RWPE2 (cell line): ENCODE data around the gene EEIG1.

Experiments used
- ATAC-seq: fragments of 200-7000 bp; cut with Tn5 transposase; 3 replicates; pipeline ENCODE4 v1.9.1; 2021; ENCODE audit warnings: low read depth
- DNase-seq: peaks from one replicate; pipeline ENCODE4 v3.0.0-alpha.2; 2020; ENCODE audit warnings: low spot score
- H3K27ac ChIP-seq: fragments of 450-650 bp; 2 replicates; pipeline ENCODE4 v1.5.1; 2017; ENCODE audit warnings: mild to moderate bottlenecking; ENCODE audit not compliant: poor library complexity, severe bottlenecking
- H3K27me3 ChIP-seq: fragments of 250-450 bp; sonication (Bioruptor Pico); 2 replicates; pipeline ENCODE4 v1.5.1; 2021; ENCODE audit warnings: mild to moderate bottlenecking, moderate library complexity; ENCODE audit not compliant: insufficient read depth, poor library complexity, severe bottlenecking
- H3K36me3 ChIP-seq: fragments of 250-450 bp; sonication (Bioruptor Pico); 2 replicates; pipeline ENCODE4 v1.5.1; 2020; ENCODE audit warnings: low read depth, mild to moderate bottlenecking, moderate library complexity
- H3K4me1 ChIP-seq: fragments of 250-450 bp; sonication (Bioruptor Pico); 2 replicates; pipeline ENCODE4 v1.5.1; 2021; ENCODE audit warnings: mild to moderate bottlenecking, moderate library complexity; ENCODE audit not compliant: insufficient read depth, poor library complexity, severe bottlenecking
- H3K4me3 ChIP-seq: fragments of 250-450 bp; sonication (Bioruptor Pico); 2 replicates; pipeline ENCODE4 v1.5.1; 2021; ENCODE audit warnings: mild to moderate bottlenecking, moderate library complexity; ENCODE audit not compliant: severe bottlenecking
- H3K9me3 ChIP-seq: fragments of 250-450 bp; sonication (Bioruptor Pico); 2 replicates; pipeline ENCODE4 v1.5.1; 2021; ENCODE audit warnings: mild to moderate bottlenecking, moderate library complexity; ENCODE audit not compliant: severe bottlenecking
- CTCF ChIP-seq: fragments of 450-650 bp; IDR thresholded peaks from one replicate; pipeline ENCODE4 v1.5.1; 2017; ENCODE audit warnings: mild to moderate bottlenecking, moderate library complexity; ENCODE audit not compliant: poor library complexity, severe bottlenecking

EEIG1 gene

DNA sequence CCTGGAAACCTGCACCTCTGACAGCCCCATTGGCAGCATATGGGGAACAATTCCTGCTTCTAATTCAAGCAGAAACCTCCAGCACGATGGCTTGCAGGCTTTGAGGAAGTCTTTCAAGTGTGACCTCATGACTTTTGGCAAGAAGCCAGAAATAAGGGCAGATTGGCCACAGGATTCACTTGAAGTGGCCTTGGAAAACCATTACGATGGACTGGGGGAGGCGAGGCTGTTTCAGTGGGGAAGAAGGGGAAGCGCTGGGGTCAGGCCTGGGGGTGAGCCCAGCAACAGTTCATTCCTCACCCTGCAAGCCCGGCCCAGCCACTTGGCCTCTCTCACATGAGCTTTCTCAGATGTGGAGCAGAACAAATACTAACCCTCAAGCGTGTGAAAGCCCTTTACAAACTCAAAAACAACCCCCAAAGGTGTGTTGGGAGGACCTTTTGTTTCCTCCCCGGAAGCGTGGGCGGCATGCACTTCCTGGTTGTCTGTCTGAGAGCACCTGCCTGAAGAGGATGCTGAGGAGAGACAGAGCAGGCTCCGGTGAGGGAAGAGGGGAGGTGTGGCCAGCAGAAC, 26.9 kb upstream of the EEIG1 start:
- no peaks in the 10 kb centered on the region for H3K9me3 ChIP-seq
- H3K4me3 ChIP-seq = no peak overlapping the region
- H3K4me1 ChIP-seq = no peaks in the 10 kb centered on the region
- no peaks in the 10 kb centered on the region for H3K27me3 ChIP-seq
- H3K36me3 ChIP-seq = no peaks in the 10 kb centered on the region
- no peak for TF ChIP-seq CTCF
- no peak for ATAC-seq
- DNase-seq = no peak
- H3K27ac ChIP-seq = no peak overlapping the region

DNA sequence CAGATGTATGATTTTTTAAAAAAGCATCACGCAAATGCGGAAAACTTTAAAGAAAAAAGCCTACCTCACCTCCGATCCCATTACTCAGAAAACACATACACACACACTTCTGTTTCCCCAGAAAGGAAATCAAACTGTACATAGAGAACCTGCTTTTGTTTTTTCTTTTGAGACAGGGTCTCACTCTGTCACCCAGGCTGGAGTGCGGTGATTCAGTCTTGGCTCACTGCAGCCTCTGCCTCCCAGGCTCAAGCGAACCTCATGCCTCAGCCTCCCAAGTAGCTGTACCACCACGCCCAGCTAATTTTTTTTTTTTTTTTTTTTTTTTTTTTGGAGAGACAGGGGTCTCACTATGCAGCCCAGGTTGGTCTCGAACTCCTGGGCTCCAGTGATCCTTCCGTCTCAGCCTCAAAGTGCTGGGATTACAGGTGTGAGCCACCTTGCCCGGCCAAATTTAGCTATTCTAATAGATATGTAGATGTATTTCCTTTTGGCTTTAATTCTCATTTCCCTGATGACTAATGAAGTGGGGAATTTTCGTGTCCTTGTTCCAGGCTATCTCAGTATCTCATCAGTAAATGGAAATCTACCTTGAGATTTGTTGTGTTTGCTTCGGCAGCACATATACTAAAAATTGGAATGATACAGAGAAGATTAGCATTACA, 25.7 kb upstream of the EEIG1 start:
- Histone ChIP-seq H3K4me1 (peaks cover 6% of the 10 kb centered on the region), H3K36me3 (no peaks in the 10 kb centered on the region), H3K27me3 (no peaks in the 10 kb centered on the region), H3K4me3 (no peak overlapping the region), H3K9me3 (no peaks in the 10 kb centered on the region), H3K27ac (no peak overlapping the region)
- peak; percentile 70 for ATAC-seq
- DNase-seq = no peak
- TF ChIP-seq CTCF = no peak

DNA sequence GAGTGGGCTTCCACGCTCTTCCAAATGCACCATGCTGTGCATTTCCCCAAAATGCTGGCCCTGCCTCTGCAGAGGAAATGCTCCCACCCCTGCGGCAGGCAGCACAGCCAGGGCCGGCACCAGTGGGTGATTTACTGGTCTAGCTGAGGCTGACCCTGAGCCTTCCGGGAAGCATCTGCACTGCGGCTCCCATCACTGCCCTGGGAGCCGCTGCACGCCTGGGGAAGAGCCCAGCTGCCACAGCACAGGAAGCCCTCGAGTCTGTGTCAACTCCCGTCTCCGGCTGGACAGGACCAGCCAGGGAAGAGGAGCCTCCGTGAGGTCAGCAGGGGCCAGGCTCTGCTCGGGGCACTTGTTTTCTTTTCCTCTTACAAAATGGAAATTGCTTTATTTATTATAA, 25.1 kb upstream of the EEIG1 start:
- Histone ChIP-seq H3K36me3 (no peaks in the 10 kb centered on the region), H3K27ac (no peak overlapping the region), H3K4me1 (peaks cover 6% of the 10 kb centered on the region), H3K4me3 (no peak overlapping the region), H3K27me3 (no peaks in the 10 kb centered on the region), H3K9me3 (no peaks in the 10 kb centered on the region)
- ATAC-seq = no peak
- DNase-seq = no peak
- TF ChIP-seq CTCF = no peak

DNA sequence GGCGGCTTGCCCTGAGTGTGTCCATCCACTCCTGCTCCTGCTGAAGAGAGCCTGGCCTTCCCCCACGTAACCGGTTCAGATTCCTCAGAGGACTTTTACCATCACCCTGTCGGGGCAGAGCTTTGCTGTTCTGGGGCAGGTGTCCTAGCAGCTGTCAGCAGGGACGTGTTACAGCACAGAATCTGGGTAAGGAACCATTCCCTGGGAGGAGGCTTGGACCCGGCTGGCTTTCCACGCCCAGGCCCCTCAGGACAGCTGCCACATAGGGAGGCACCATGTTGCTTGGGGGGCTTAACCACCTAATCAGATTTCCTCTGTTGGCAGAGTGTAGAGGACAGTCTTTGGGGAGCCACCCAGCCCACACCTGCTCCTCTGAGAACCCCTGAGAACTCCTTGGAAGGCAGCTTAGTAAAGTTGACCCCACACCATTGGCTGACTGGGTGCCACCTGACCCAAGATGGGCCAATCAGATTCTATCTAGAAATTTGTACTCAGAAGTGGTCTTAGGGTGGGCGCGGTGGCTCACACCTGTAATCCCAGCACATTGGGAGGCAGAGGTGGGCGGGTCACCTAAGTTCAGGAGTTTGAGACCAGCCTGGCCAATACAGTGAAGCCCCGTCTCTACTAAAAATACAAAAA, 23.3 kb upstream of the EEIG1 start:
- Histone ChIP-seq H3K27me3 (no peaks in the 10 kb centered on the region), H3K27ac (no peak overlapping the region), H3K4me1 (peaks cover 6% of the 10 kb centered on the region), H3K9me3 (no peaks in the 10 kb centered on the region), H3K4me3 (no peak overlapping the region), H3K36me3 (no peaks in the 10 kb centered on the region)
- TF ChIP-seq CTCF = no peak
- DNase-seq (no peak), ATAC-seq (no peak)

DNA sequence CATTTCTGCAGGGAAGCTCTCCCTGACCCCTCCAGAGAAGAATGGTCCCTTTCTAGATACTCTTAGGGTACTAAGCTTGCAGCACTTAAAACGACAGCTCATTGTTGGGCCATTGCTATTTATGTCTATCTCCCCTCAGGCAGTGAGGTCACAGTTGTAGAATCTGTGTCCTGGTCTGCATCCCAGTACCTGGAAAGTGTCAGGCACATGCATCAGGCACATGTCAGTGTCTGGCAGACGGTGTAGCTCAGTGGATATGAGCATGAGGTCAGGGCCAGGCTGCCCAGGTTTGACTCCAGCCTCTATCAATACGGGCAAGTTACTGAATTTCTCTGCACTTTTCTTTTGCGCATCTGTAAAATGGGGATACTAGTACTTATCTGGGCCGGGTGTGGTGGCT, 22.2 kb upstream of the EEIG1 start:
- ATAC-seq (no peak), DNase-seq (no peak)
- no peak overlapping the region for H3K4me3 ChIP-seq
- H3K36me3 ChIP-seq = no peaks in the 10 kb centered on the region
- peaks cover 6% of the 10 kb centered on the region for H3K4me1 ChIP-seq
- no peaks in the 10 kb centered on the region for H3K27me3 ChIP-seq
- no peak for TF ChIP-seq CTCF
- no peaks in the 10 kb centered on the region for H3K9me3 ChIP-seq
- no peak overlapping the region for H3K27ac ChIP-seq
